ENCODE data around the gene KLHL21.

KLHL21 gene

DNA sequence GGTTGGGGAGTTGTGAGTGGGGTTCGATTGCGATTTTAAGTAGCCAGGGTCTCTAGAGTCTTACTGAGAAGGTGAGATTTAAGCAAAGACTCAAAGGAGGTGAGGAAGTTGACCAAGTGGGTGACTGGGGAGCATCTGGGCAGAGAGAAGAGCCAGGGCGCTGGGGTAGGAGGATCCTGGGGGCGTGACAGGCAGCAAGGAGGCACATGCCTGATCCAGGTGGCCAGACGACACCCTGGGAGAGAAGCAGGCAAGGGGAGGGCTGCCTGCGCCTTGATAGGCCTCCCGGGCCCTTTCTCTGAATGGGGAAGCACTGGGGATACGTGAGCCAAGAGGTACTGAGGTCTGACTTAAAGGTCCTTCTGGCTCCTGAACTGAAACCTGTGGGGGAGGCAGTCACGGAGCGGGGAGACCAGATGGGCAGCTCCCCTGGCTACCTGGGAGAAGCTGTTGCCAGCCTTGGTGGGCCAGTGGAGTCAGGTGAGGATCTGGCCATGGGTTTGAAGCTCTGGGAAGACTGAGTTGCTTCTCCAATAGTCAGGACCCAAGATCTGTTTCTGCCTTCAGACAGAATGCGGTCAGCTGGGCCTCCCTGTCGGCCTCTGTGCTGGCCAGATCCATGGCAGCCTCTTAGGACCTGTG lies 17.5 kb downstream of the KLHL21 start:
- ChIA-PET POLR2A (interaction anchor here (0.6 kb wide), 1 partner anchor 56 kb away, joined by 3 read pairs; no protein-coding TSS in a partner anchor), CTCF (interaction anchor here (0.7 kb wide), 1 partner anchor 18 kb away, joined by 3 read pairs; no protein-coding TSS in a partner anchor)
- TF ChIP-seq CTBP1 (IDR thresholded peaks at IDR 0.05; ENCODE audit: borderline replicate concordance), result no peak
- no peak for TF ChIP-seq LEF1 (IDR thresholded peaks at IDR 0.05; ENCODE audit: borderline replicate concordance)
- TF ChIP-seq BHLHE40 (IDR thresholded peaks at IDR 0.05; ENCODE audit: borderline replicate concordance), result no peak
- TF ChIP-seq ZNF384 (IDR thresholded peaks at IDR 0.05), result no peak
- TF ChIP-seq SUZ12 (IDR thresholded peaks at IDR 0.05), result no peak
- no peak for TF ChIP-seq L3MBTL2 (conservative IDR thresholded peaks at IDR 0.05)
- TF ChIP-seq, protein P1, sequence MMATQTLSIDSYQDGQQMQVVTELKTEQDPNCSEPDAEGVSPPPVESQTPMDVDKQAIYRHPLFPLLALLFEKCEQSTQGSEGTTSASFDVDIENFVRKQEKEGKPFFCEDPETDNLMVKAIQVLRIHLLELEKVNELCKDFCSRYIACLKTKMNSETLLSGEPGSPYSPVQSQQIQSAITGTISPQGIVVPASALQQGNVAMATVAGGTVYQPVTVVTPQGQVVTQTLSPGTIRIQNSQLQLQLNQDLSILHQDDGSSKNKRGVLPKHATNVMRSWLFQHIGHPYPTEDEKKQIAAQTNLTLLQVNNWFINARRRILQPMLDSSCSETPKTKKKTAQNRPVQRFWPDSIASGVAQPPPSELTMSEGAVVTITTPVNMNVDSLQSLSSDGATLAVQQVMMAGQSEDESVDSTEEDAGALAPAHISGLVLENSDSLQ (IDR thresholded peaks at IDR 0.05), result no peak
- no peak for TF ChIP-seq ELF4 (IDR thresholded peaks at IDR 0.05)
- TF ChIP-seq TARDBP (IDR thresholded peaks at IDR 0.05), result no peak
- TF ChIP-seq SP1 (IDR thresholded peaks at IDR 0.05), result no peak
- TF ChIP-seq NFRKB (IDR thresholded peaks at IDR 0.05), result no peak
- no peak for TF ChIP-seq HDGF (IDR thresholded peaks at IDR 0.05; ENCODE audit: borderline replicate concordance)
- no peak for TF ChIP-seq FOXM1 (IDR thresholded peaks at IDR 0.05; ENCODE audit: borderline replicate concordance)
- DNase-seq (ENCODE audit: extremely low spot score), result no peak

DNA sequence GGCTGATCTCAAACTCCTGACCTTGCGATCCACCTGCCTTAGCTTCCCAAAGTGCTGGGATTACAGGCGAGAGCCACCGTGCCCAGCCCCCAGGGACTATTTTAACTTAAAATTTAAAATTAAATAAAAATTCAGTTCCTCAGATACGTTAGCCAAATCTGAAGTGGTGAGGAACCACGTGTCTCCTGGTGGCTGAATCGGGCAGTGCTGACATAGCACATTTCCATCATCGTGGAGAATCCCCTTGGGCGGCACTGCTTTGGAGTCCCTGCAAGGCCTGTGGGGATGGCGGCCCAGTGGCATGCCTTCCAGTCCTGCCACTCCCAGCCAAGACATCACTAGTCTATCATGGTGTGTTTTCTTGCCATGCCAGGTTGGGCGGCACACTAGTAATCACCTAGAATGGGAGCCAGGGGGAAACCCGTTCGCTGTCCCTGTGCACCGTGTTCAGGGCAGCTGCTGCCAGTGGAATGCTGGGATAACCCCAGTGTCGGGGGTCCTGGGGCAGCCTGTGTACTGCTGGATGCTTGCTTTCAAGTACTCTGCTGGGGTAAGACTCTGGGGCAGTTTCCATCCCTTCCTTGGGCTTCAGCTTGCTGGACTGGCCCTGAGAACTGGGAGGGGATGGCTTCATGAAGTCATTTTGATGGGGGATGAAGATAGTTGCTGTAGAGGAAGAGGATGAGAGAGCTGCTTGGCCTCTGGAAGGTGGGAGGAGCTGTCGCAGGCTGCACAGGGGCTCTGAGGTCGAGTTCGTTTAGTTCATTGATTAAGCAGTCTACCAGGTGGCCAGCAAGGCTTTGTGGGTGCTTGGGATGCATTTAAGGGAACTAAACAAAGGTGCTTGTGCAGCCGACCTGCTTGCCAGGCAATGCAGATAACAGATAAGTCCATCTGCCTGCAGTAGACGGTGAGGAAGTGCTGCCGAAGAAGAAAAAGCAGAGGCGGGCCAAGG lies 18.3 kb downstream of the KLHL21 start:
- TF ChIP-seq FOXM1 (IDR thresholded peaks at IDR 0.05; ENCODE audit: borderline replicate concordance) (no peak), BHLHE40 (IDR thresholded peaks at IDR 0.05; ENCODE audit: borderline replicate concordance) (no peak), HDGF (IDR thresholded peaks at IDR 0.05; ENCODE audit: borderline replicate concordance) (no peak), LEF1 (IDR thresholded peaks at IDR 0.05; ENCODE audit: borderline replicate concordance) (no peak), L3MBTL2 (conservative IDR thresholded peaks at IDR 0.05) (no peak), SUZ12 (IDR thresholded peaks at IDR 0.05) (no peak), TARDBP (IDR thresholded peaks at IDR 0.05) (no peak), ELF4 (IDR thresholded peaks at IDR 0.05) (no peak), ZNF384 (IDR thresholded peaks at IDR 0.05) (no peak), FOXA1 (IDR thresholded peaks at IDR 0.05) (no peak), FOXK2 (IDR thresholded peaks at IDR 0.05) (no peak), ARNT (IDR thresholded peaks at IDR 0.05) (no peak), NFRKB (IDR thresholded peaks at IDR 0.05) (no peak), SP1 (IDR thresholded peaks at IDR 0.05) (no peak), CTBP1 (IDR thresholded peaks at IDR 0.05; ENCODE audit: borderline replicate concordance) (no peak)
- TF ChIP-seq, protein P1 (IDR thresholded peaks at IDR 0.05), result no peak
- ChIA-PET POLR2A (no interaction called here), CTCF (interaction anchor here (0.7 kb wide), 1 partner anchor 17 kb away, joined by 3 read pairs; no protein-coding TSS in a partner anchor)
- no peak for DNase-seq (ENCODE audit: extremely low spot score)

DNA sequence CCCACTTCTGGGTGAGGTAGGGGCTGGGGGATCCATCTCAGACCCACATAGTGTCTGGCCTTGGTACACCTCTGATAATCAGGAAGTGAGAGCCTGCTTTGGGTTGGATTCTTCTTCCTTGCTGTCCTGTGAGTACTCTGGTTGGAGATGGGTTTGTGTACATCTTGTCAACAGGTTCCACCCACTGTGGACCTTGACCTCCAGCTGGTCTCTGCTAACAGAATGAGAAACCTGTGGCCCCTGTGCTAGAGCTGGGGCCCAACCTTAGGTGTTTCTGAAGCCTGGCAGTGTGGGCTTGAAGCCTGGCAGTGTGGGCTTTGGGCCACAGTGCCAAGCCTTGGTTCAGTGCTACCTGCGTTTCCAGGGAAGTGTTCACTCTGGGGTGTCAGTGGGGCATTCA lies 20.3 kb downstream of the KLHL21 start:
- no peak for DNase-seq (ENCODE audit: extremely low spot score)
- ChIA-PET CTCF (no interaction called here), POLR2A (interaction anchor here (5.7 kb wide), 1 partner anchor 20 kb away, joined by 55 read pairs; the partner anchor contains the start of gene KLHL21)
- TF ChIP-seq SP1 (IDR thresholded peaks at IDR 0.05) (no peak), FOXM1 (IDR thresholded peaks at IDR 0.05; ENCODE audit: borderline replicate concordance) (no peak), FOXK2 (IDR thresholded peaks at IDR 0.05) (no peak), NFRKB (IDR thresholded peaks at IDR 0.05) (no peak), FOXA1 (IDR thresholded peaks at IDR 0.05) (no peak), CTBP1 (IDR thresholded peaks at IDR 0.05; ENCODE audit: borderline replicate concordance) (no peak), TARDBP (IDR thresholded peaks at IDR 0.05) (no peak)

DNA sequence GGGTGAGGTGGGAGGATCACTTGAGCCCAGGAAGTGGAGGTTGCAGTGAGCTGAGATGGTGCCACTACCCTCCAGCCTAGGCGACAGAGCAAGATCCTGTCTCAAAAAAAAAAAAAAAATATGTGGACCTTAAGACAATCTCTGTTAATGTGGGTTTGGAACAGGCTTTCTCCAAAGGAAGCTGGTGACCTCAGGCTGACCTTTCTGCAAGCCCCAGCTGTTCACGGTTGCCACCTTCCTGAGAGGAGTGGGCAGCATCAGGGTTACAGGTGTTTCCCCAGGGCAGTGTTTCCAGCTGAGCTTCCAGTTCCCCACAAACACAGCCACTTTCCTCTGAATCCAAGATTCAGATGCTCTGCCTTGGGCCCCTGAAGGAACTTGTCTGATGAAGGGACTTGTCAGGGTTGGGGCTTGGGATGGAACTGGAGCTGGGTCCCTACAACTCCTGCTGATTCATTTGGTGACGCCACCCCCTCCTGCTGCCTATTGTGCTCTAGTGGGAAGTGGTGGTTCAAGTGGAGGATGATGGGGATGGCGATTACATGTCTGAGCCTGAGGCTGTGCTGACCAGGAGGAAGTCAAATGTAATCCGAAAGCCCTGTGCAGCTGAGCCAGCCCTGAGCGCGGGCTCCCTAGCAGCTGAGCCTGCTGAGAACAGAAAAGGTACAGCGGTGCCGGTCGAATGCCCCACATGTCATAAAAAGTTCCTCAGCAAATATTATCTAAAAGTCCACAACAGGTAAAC lies 20.9 kb downstream of the KLHL21 start:
- no peak for DNase-seq (ENCODE audit: extremely low spot score)
- ChIA-PET CTCF (interaction anchor here (0.6 kb wide), 2 partner anchors 31 to 1956 kb away, joined by 3 to 11 read pairs; no protein-coding TSS in a partner anchor), POLR2A (interaction anchor here (0.8 to 5.7 kb wide), 2 partner anchors 17 to 20 kb away, joined by 3 to 55 read pairs; partner anchors contain the start of gene KLHL21)
- TF ChIP-seq L3MBTL2 (conservative IDR thresholded peaks at IDR 0.05) (no peak), LEF1 (IDR thresholded peaks at IDR 0.05; ENCODE audit: borderline replicate concordance) (no peak), ARNT (IDR thresholded peaks at IDR 0.05) (no peak), CTBP1 (IDR thresholded peaks at IDR 0.05; ENCODE audit: borderline replicate concordance) (no peak), SP1 (IDR thresholded peaks at IDR 0.05) (no peak), FOXM1 (IDR thresholded peaks at IDR 0.05; ENCODE audit: borderline replicate concordance) (no peak), TARDBP (IDR thresholded peaks at IDR 0.05) (no peak)
- TF ChIP-seq, protein P1 (IDR thresholded peaks at IDR 0.05), result no peak

All from HEK293T (cell line).